ENCODE measurements around the gene PAK5. TPM values are rescaled to one million over a fixed set of nuclear protein-coding genes. Genes with fewer than 3 reads are reported as not detected.

PAK5 gene
- total RNA-seq, 1 experiment from 2014 or later: not detected

DNA sequence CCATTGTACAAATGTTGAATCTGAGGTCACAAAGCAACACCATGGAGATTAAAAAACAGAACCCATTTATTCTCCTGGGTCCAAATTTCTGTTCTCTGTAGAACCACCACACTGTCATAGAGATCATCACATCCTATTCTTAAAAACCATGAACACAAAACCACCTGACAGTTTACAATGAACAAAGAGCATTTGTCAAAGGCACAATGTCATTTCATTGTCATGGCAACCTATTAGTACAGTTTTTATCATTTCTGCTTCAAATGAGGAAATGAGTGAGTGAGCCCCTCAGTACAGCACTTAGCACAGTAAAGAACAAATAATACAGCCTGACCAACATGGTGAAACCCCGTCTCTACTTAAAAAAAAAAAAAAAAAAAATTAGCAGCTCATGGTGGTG lies 347.6 kb downstream of the PAK5 start:
- H3F3A ChIP-seq (ENCODE audit: low read length, unreplicated experiment): no peaks in the 10 kb centered on the region
- no peak overlapping the region for H2AFZ ChIP-seq (ENCODE audit: low read length)
- TF ChIP-seq, protein P1, sequence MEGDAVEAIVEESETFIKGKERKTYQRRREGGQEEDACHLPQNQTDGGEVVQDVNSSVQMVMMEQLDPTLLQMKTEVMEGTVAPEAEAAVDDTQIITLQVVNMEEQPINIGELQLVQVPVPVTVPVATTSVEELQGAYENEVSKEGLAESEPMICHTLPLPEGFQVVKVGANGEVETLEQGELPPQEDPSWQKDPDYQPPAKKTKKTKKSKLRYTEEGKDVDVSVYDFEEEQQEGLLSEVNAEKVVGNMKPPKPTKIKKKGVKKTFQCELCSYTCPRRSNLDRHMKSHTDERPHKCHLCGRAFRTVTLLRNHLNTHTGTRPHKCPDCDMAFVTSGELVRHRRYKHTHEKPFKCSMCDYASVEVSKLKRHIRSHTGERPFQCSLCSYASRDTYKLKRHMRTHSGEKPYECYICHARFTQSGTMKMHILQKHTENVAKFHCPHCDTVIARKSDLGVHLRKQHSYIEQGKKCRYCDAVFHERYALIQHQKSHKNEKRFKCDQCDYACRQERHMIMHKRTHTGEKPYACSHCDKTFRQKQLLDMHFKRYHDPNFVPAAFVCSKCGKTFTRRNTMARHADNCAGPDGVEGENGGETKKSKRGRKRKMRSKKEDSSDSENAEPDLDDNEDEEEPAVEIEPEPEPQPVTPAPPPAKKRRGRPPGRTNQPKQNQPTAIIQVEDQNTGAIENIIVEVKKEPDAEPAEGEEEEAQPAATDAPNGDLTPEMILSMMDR (conservative IDR thresholded peaks at IDR 0.05; ENCODE audit: low read depth, low read length): no peak
- TF ChIP-seq EZH2phosphoT487 (IDR thresholded peaks at IDR 0.05; ENCODE audit: borderline replicate concordance, low read length) (no peak), EZH2 (IDR thresholded peaks at IDR 0.05; ENCODE audit: low read length, unreplicated experiment) (no peak)
- POLR2A ChIA-PET (ENCODE audit: unreplicated experiment): no interaction called here
- no peaks in the 10 kb centered on the region for H3K27me3 ChIP-seq (ENCODE audit: low read length)
- CTCF ChIA-PET: no interaction called here
- H3K9me2 ChIP-seq (replicated peaks; ENCODE audit: low read length): no peaks in the 10 kb centered on the region
- H3K9me3 ChIP-seq (ENCODE audit: low read length): no peaks in the 10 kb centered on the region
- ATAC-seq (no peak; the same call in 1 of the 2 replicates), DNase-seq (no peak)
- H3K9ac ChIP-seq (ENCODE audit: low read length): no peak overlapping the region
- H3K4me1 ChIP-seq (ENCODE audit: insufficient read depth, low read length): peaks cover 26% of the 10 kb centered on the region
- H3K27ac ChIP-seq (ENCODE audit: low read length): peak overlapping the region; percentile 28; the same call in 1 of the 2 replicates
- intact Hi-C loops (cut with micrococcal nuclease): no loop called here
- no peaks in the 10 kb centered on the region for H4K20me1 ChIP-seq (ENCODE audit: low read length)
- 0 out of 2 replicates have a peak overlapping the region, but pooled peaks have one; percentile 12 for H3K4me2 ChIP-seq (ENCODE audit: low read length)
- no peaks in the 10 kb centered on the region for H3K79me2 ChIP-seq (ENCODE audit: low read length)
- H3K36me3 ChIP-seq (ENCODE audit: low read depth, low read length): no peaks in the 10 kb centered on the region
- H3K4me3 ChIP-seq (ENCODE audit: low read length): no peak overlapping the region
- BruUV-seq (replicated peaks): no TSS peak

DNA sequence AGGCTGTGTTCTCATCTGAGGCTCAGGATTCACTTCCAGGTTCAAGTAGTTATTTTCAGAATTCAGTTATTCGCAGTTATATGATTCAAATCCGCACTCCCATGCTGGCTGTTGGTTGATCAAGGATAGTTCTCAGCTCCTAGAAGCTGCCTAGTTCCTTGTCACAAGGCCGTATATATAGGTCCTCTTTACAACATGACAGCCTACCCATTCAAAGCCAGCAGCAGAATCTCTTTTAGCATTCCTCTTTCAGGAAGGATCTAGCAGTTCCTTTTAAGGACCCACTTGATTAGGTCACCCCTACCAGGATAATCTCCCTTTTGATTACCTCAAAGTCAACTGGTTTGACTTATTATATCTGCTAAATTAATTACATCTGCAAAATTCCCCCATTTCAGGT lies 348.2 kb downstream of the PAK5 start:
- Histone ChIP-seq H3K36me3 (ENCODE audit: low read depth, low read length) (no peaks in the 10 kb centered on the region), H3K27ac (ENCODE audit: low read length) (no peak overlapping the region), H3K4me1 (ENCODE audit: insufficient read depth, low read length) (peaks cover 33% of the 10 kb centered on the region), H2AFZ (ENCODE audit: low read length) (no peak overlapping the region), H3K79me2 (ENCODE audit: low read length) (no peaks in the 10 kb centered on the region), H3F3A (ENCODE audit: low read length, unreplicated experiment) (no peaks in the 10 kb centered on the region), H3K9me3 (ENCODE audit: low read length) (no peaks in the 10 kb centered on the region), H3K4me2 (ENCODE audit: low read length) (no peak overlapping the region), H3K9me2 (replicated peaks; ENCODE audit: low read length) (no peaks in the 10 kb centered on the region), H3K27me3 (ENCODE audit: low read length) (no peaks in the 10 kb centered on the region), H4K20me1 (ENCODE audit: low read length) (no peaks in the 10 kb centered on the region), H3K4me3 (ENCODE audit: low read length) (no peak overlapping the region), H3K9ac (ENCODE audit: low read length) (no peak overlapping the region)
- no peak for ATAC-seq
- ChIA-PET CTCF (no interaction called here), POLR2A (ENCODE audit: unreplicated experiment) (no interaction called here)
- BruUV-seq (replicated peaks): no TSS peak
- intact Hi-C loops (cut with micrococcal nuclease): no loop called here
- DNase-seq: no peak
- TF ChIP-seq EZH2phosphoT487 (IDR thresholded peaks at IDR 0.05; ENCODE audit: borderline replicate concordance, low read length) (no peak), EZH2 (IDR thresholded peaks at IDR 0.05; ENCODE audit: low read length, unreplicated experiment) (no peak)
- TF ChIP-seq, protein P1 (conservative IDR thresholded peaks at IDR 0.05; ENCODE audit: low read depth, low read length): no peak

DNA sequence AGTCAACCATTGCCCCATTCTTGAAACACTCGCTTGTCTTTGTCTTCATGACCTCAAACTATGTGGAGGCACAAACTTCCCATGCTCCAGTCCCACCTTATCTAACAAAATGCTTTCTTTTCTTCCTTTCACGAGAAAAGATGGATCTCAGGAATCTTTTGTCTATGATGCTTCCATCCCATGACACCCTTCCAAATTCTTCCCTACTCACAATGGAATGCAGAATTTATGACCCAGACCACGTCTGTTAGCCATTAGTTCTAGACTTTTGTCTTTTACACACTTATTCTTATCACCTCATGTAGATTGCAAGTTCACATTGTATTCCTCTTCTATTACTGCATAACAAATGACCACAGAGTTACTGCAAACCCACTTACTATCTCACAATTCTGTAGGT lies 348.7 kb downstream of the PAK5 start:
- TF ChIP-seq, protein P1 (conservative IDR thresholded peaks at IDR 0.05; ENCODE audit: low read depth, low read length): no peak
- no peak for TF ChIP-seq EZH2phosphoT487 (IDR thresholded peaks at IDR 0.05; ENCODE audit: borderline replicate concordance, low read length)
- no peak for TF ChIP-seq EZH2 (IDR thresholded peaks at IDR 0.05; ENCODE audit: low read length, unreplicated experiment)
- BruUV-seq (replicated peaks): no TSS peak
- ATAC-seq: no peak

More for the DNA sequence above, 348.7 kb downstream of the PAK5 start:
- Histone ChIP-seq H3K9me2 (replicated peaks; ENCODE audit: low read length) (no peaks in the 10 kb centered on the region), H3K27me3 (ENCODE audit: low read length) (no peaks in the 10 kb centered on the region), H3K9me3 (ENCODE audit: low read length) (no peaks in the 10 kb centered on the region), H3K4me2 (ENCODE audit: low read length) (no peak overlapping the region), H3K36me3 (ENCODE audit: low read depth, low read length) (no peaks in the 10 kb centered on the region), H3K9ac (ENCODE audit: low read length) (no peak overlapping the region), H3K79me2 (ENCODE audit: low read length) (no peaks in the 10 kb centered on the region), H3K27ac (ENCODE audit: low read length) (no peak overlapping the region), H3F3A (ENCODE audit: low read length, unreplicated experiment) (no peaks in the 10 kb centered on the region), H3K4me1 (ENCODE audit: insufficient read depth, low read length) (peaks cover 37% of the 10 kb centered on the region), H2AFZ (ENCODE audit: low read length) (no peak overlapping the region), H4K20me1 (ENCODE audit: low read length) (no peaks in the 10 kb centered on the region), H3K4me3 (ENCODE audit: low read length) (no peak overlapping the region)
- no peak for DNase-seq
- ChIA-PET CTCF (no interaction called here), POLR2A (ENCODE audit: unreplicated experiment) (no interaction called here)
- intact Hi-C loops (cut with micrococcal nuclease): no loop called here

All from PC-3 (cell line).